HG03378 (cell line): ENCODE data around the gene ARMH3.

ENCODE experiments used
- ATAC-seq: cut with Tn5 transposase; IDR thresholded peaks from one replicate; pipeline ENCODE4 v1.9.1; 2021; ENCODE audit warnings: mild to moderate bottlenecking, moderate library complexity; ENCODE audit not compliant: unreplicated experiment

The ARMH3 gene

DNA sequence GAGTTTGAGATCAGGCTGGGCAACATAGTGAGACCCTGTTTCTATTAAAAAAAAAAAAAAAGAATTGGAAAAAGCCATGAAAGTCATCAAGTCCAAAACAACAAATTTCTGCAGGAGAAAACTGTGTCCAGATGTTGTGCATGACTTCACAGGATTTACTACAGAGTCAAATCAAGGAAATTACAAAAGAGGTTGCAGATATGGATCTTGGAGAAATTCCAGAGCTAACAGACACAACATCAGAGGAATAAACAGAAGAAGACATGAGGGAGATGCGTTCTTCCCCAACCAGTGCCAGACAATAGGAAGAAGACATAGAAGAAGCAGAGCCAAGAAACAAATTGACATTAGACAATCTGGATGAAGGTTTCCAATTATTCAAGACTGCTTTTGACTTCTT, 188.0 kb downstream of the ARMH3 start:
- no peak for ATAC-seq

DNA sequence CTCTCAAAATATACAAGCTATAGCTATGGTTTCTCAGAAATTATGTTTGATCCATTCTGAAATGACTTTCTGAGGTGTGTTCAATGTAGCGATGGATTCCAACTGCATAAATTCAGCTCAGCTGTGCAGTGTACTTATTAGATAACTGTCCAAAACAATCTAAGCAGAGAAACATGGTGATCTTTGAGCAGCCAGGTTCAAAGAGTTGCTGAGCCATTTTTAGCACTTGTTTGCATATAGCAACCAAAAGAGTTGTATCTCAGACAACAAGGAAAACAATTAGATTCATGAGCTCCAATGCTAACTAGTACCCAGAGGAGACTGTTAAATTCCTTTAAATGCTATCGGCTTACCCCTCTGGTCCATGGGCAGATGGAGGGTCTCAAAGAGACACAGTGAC, 196.4 kb downstream of the ARMH3 start:
- ATAC-seq, result no peak

DNA sequence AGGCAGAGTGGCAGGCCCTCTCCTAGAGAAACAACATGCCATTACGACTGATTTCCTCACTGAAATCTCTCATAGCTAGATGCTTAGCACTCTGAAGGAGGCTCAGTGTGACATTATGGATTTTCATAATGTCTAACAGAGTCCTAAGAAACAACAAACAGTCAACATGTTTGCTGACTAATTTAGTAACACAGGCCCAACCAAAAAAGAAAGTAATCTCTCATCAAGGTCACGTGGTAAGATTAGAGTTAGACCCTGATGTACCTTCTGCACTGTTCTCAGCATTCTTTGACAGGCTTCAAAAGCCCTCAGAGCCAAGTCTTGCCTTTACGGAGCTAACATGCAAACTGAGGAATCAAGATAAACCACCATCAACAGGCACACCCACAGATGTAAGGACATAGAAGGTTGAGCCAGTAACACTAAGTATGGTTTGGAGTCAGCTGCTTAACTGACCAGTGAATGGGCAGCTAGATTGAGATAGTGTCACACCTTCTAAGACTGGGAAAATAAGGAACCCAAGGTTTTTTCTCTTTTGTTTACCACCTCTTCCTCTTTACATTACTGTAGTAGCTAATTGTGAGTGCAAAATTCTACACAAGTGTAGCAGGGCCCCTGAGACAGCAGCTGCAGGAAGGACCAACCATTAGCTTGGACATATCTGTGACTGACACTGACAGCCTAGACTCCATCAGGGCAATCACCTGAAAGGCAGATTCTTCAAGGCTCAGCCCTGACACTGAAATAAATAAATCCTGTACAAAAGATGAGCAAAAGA, 197.1 kb downstream of the ARMH3 start:
- peak; percentile 62 for ATAC-seq

DNA sequence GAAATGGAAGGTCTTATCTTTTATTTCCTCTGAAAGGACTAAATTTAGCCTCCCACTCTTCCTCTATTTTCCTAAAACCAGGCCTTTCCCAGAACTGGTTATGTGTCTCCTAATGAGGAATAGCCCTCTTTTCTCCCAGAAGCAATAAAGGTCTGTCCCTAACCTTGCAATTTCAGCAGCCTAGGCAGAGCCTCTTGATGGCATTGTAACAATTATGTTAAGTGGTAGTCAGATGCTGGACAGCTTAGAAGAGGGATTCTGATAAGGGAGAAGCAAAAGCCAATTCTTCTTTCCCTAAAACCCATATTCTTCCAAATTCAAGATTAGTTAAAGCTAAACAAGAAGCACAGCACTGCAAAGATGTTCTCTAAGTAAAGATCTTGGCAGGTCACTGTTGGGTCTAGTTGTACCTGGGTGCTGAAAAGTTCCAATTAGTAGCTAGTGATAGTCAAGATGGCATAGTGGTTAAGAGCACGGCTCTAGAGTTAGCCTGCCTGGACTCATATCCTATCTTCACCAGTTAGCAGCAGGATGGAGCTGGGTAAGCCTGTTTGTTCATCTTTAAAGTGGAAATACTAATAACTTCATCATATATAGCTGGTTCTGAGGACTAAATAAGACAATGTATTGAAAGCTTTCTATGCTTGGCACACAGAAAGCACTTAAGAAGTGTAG, 198.0 kb downstream of the ARMH3 start:
- ATAC-seq, result no peak

DNA sequence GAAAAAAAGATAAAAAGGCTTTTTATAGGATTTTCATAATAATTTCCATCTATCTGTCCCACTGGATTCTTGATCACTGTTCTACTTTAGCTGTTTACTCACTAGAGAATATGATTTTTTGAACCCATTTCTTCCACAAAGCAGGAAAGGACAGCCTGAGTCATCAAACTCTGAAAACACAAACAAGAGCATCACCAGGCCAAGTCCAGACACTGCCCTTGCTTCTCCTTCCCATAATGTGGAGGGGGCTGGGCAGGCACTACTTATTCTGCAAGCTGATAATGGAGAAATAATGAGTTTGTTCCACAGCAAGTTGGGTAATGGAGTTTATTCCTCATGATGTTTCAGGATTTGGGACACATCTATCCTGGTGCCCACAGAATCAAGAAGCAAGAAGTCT, 199.3 kb downstream of the ARMH3 start:
- no peak for ATAC-seq

DNA sequence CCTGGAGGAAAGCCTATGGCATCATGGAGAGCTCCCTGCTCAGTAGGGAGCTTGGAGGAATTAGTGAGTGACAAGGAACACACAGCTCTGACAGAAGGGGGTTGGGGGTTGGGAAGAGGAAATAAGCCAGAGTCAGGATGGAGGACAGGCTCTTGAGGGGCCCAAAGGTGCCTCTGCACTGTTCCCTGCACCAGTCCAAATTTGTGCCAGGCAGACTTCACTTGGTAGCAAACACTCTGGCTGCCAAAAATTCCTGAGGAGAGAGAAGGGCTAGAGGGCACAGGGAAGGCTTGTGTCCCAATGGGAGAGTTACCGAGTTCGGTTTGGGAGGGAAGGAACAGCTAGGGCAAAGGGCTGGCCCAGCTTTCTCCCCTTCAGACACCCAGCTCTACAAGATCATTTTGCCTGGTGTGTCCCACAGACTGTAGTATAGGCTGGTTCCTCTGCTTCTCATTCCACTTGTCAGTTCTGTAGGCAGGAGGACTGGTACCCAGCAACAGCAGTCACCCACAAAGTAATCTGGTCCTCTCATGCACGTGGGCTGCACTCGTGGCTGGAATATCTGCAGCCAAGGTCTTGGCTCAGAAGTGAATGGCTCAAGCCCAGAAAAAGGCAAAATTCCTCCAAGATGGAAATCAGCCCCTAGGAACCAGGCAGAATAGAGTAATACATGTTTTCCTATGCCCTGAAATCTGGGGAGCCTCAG, 204.4 kb downstream of the ARMH3 start:
- no peak for ATAC-seq

DNA sequence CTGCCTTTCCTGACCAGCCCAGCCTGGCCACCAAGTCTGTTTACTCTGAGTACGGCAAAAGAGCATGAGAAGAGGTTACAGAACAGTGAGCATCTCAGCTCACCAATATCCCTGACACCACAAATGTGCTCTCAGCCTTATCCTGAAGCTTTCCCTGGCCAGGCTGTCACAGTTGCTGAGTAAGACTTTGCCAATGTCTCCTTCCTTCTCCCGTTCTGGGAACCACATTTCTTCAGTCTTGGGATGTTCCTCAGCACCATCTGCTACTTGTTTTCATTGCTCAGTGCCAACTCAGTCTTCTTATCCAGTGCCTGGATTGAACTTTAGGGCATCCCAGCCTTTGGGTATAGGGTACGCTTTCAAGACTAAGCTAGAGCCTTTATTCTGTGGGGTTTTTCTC, 205.2 kb downstream of the ARMH3 start:
- ATAC-seq, result no peak

DNA sequence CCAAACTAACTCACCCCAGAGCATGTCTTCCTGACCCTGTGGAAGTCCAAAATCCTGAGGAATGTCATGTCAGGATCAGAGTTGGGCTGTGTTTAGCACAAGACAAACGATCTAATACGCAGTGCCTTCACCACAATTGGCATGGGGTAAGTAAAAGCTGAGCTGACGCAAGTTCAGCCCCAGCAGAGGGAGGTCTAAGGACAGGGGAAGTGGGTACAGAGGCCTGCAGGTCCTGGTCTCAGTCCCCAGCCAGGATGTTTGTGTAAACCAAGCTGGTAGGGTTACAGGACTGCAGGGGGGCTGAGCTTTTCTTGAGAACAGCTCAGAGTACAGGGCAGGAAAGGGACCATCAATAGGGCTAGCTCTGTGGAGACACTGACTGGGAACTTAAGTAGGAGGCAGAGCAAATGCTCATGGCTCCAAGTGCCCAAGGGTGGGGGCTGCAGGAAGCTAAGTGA, 207.1 kb downstream of the ARMH3 start:
- no peak for ATAC-seq

DNA sequence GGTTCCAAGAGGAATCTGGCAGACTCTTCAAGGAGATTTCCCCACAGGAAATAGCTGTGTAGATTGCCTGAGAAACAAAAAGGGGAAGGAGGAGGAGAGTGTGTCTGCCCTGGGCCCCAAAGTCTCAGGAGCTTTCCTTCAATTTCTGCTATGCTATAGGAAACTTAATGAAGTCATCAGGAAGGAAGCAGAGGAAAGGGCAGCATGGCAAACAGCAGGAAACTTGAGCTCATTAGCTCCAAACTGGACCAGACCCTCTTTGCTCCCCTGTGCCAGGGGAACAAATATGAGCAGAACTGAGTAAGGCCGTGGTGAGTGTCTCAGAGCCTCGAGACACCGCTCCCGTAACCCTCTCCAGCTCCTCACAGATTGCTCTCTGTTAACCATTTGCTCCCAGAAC, 207.6 kb downstream of the ARMH3 start:
- no peak for ATAC-seq

DNA sequence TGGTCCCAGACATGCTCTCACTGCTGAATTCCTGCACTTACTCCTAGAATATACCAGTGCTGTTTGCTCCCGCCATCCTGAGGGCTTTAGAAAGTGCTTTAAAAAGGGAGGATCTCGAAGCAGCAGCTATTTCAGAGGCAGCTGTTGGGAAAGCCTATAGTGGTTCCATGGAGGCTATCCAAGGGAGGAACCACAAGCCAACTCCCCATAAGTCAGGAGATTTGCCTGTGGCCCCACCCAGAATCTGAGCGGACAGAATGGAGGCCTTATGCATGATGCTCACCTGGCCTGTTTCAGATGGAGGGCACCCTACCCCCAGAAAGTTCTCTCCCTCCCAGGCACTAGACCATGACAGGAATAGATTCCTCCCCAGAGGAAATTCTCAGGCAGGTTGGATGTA, 210.1 kb downstream of the ARMH3 start:
- ATAC-seq, result no peak

DNA sequence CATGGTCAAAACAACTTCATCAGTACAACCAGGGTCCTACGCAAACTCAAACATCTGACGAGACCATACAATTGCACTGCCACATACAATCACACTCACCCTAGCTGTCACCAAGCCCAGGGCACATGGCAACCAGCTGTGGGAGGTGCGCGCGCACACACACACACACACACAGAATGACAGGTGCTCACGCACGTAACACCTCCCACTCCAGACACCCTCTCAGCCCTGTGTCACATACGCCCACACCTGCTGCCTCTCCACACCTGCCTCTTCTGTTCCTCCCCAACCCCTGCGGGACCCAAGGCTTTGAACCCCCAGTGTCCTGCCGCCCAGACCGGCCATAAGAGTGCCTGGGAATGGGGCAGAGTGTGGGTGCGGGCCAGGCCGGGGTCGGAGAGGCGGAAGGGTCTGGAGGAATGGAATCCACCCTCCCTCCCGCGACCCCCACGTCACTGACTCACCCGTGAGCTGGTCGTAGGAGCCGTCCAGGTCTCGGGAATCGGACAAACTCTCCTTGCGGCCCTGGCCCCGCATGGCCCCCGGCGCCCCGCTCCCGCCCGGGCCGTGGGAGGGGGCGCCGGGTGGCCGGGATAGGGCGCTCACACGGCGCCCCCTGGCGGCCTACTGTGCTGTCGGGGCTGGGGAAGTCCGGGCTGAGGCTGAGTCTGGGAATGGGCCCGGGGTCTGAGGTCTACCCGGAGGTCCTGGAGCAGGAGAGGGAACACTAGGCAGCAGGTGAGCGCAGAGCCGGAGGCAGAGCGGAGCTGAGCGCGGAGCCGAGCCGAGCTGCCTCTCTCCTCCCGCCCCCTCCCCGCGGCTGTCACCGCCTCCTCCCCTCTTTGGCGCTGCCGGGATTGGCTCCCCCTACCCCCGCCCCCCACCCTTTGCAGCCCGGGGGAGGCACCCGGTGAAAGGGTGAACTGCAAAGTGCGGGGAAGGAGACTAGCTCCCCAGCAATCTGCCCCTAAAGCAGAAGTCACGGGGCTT, 212.6 kb downstream of the ARMH3 start, which contains the start of gene KCNIP2:
KCNIP2 (minus strand) TSS at position 769 of the 990 bp plus-strand sequence; CDS start at position 537, 232 bp downstream.
- no peak for ATAC-seq

DNA sequence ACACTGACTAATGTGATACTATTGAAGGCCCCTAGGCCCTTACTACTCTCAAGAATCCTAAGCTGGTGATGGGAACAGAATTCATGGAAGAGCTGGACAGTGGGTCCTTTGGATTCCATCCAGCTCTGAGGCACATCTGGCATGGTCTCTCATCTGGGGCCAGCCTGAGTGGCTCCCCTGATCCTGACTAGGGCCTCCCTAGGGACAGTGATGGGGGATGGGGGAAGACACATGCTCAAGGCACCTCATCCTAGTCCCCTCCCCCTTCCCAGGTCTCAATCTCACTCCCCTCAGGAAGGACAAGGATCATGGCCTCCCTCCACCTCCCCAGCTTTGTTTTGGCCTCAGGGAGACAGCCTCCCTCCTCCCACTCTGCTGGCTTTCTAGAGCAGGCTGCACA, 214.1 kb downstream of the ARMH3 start:
- no peak for ATAC-seq

DNA sequence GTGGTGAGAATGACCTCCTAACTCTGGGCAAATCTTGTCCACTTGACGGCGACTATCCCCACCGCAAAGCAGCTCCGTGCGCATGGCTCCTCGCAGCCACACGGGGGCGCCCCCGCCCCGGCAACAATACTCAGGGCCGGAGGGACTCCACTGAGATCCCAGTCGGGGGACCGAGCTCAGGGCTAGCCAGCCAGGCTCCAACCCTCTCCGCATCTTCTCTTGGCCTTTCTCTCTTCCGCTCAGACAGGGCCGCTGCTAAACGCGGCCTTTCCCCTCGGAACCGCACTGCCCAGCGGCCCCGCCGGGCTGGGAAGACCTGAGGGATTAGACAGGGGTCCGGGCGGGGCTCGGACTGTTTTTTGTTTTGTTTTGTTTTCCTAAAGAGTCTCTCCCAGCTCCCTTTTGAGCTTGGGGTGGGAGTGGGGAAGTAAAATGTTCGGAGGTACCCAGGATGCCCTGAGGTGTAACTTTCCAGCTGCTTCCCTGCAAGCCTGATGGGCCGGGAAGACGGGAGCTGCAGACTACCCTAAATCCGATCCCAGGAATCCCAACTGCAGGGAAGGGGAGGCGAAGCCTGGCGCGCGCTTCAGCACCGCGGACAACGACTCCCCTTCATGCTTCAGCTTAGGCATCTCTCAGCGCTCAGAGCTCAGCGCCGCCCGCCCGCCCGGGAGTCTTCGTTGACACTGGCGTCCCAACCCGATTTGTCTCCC, 215.1 kb downstream of the ARMH3 start:
- ATAC-seq, result peak; percentile 61

DNA sequence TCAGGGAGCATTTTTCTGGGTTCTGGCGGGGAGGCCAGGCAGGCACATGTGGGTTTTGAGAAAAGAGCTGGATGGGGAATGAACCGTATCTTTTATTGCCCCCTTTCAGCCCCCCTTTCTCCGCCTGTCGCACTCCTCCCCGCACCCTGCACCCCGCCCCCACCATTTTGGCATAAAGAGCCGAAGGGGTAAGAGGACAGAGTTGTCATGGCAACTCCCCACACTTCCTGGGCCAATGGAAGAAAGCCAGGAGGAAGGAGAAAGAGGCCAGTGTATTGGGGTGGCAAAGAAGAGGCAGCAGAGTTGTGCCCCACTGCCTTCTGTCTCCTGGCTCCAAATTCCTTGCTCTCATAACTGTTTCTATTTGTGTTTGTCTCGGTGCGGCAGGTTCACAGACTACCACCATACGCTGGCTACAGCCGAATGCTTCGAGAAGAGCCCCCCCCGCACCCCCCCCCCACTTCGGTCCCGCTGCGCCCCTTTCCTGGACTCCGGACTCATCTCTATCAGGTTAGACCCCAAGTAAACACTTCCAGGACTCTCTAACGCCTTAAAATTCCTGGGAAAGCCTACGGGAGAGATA, 215.8 kb downstream of the ARMH3 start:
- ATAC-seq, result no peak

DNA sequence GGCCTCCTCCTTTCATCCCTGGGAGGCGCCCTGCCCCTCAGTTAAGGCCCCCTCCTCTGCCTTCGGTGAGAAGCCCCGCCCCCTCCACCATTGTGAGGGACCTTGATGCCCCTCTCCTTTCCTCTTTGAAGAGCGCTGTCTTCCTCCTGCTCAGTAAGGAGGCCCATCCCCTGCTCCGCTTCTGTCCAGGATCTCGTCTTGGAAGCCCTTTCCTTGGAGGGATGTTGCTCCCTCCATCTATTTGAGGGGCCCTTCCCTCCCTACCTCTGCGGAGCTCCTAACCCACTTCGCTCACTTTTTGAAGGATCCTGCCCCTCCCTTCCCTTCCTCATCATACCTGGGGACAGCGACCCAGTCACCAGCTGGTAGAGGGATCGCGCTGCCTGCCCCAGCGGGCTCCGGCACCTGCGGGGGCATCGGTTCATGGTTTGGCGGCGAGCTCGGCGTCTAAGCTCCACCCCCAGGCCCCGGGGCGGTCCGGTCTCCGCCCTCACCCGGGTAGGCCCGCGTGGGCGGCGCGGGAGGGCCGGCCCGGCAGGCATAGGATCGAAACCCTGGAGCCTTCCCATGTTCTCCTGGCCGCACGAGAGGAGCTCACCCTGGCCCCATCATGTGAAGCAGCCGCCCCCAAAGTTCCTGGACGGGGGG, 216.4 kb downstream of the ARMH3 start:
- ATAC-seq, result no peak

DNA sequence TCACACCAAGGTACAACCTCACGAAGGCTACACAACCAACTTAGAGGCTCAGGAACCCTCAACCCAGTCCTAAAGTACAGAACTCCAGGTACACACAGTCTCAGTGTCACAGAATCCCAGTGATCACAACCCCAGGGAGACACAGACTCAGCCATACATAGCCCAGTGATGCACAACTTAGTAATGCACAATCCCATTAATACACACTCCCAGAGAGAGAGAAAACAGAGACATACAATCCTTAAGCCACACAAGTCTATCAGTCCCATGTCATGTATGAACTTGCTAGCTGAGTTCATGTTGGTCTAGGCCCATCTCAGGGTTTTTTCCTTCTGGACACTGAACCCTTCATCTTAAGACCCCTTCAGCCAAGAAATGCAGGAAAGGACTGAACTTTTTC, 217.0 kb downstream of the ARMH3 start:
- no peak for ATAC-seq

DNA sequence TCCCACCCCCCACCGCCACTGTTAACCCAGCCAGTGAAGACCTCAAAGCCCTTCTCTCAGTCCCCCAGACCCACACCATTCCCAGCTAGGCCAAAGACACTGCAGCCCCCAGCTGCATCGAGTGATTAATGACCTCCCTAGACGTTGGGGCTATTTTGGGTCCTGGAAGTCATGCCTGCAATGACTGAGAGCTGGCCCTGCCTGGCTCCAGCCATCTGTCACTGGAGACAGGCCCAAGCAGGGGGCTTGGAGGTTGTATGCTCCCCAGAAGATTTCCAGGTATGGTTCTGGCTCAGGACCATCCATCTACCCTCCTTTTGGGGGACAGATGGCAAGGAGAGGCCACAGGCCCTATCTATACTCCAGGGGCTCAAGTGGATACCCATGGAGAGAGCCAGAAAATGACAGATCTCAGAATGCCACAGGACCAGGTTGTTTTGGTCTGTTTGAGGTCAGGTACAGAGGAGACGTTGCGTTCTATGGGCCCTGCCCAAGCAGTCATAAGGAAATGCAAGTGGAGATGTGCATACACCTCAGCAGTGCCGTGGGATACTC, 217.5 kb downstream of the ARMH3 start:
- no peak for ATAC-seq

DNA sequence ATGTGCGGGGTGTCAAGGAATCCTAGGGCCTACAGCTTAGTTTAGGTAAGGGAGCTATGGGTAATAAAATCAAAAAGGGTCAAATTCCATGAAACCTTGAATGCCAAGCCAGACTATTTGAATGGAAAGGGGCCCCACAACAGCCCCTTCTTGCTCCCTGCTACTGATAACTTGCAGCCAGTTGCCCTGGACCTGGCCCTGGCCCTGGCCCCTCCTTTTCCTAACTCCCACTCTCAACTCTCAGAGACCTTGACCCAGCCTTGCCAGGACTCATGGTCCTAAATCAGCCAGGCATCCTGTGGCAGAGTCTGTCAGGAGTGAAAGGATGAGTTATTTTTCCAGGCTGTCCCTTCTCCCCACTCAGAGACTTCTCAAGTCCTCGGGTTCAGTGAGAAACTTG, 218.2 kb downstream of the ARMH3 start:
- no peak for ATAC-seq

DNA sequence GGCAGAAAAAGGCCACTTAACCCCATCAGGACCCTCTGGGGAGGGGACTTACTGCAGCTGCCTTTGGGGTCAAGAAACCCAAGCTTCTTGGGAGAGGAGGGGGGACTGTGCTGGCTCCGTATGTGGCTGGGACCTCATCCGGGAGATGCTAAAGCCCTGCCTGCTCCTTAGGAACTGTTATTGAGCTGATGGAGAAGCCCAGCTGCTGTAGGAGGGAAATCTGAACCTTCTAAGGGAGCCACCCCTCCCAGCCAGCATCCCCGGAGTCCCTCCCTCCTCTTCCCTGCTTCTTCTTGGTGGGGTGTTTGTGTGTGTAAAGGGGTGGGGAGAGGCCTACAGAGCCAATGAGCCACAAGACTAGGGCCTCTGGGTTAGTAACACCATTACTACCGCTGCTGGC, 220.6 kb downstream of the ARMH3 start:
- ATAC-seq, result no peak
